ENCODE measurements around the gene OSBPL2.

DNA sequence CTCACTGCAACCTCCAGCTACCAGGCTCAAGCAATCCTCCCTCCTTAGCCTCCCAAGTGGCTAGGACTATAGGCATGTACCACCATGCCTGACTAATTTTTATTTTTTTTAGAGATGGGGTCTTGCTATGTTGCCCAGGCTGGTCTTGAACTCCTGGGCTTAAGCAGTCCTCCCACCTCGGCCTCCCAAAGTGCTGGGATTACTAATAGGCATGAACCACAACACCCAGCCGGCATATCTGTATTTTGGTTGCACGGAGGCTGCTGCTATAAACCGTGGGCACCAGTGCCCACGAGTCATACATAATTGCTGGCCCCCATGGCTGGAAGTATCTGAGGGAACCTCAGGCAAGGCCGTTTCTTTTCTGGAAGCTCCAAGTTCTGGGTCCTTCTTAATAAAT lies 46.1 kb downstream of the OSBPL2 start:
- TF ChIP-seq, protein P1, sequence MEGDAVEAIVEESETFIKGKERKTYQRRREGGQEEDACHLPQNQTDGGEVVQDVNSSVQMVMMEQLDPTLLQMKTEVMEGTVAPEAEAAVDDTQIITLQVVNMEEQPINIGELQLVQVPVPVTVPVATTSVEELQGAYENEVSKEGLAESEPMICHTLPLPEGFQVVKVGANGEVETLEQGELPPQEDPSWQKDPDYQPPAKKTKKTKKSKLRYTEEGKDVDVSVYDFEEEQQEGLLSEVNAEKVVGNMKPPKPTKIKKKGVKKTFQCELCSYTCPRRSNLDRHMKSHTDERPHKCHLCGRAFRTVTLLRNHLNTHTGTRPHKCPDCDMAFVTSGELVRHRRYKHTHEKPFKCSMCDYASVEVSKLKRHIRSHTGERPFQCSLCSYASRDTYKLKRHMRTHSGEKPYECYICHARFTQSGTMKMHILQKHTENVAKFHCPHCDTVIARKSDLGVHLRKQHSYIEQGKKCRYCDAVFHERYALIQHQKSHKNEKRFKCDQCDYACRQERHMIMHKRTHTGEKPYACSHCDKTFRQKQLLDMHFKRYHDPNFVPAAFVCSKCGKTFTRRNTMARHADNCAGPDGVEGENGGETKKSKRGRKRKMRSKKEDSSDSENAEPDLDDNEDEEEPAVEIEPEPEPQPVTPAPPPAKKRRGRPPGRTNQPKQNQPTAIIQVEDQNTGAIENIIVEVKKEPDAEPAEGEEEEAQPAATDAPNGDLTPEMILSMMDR (IDR thresholded peaks at IDR 0.05; ENCODE audit: extremely low read depth in 1 of 2, insufficient read depth in 1 of 2, low read depth in 1 of 2, low read length in 2 of 2), result no peak
- TF ChIP-seq POLR2A (IDR thresholded peaks at IDR 0.05; ENCODE audit: low read depth, low read length), result no peak
- no peak for TF ChIP-seq FOS (IDR thresholded peaks at IDR 0.05; ENCODE audit: borderline replicate concordance, insufficient read depth, low read length)
- no peak for TF ChIP-seq EZH2 (IDR thresholded peaks at IDR 0.05; ENCODE audit: borderline replicate concordance, low read depth, low read length, severe bottlenecking)

Data from endothelial cell of umbilical vein (primary cell).